ENCODE results near the gene CA10. TPM values are rescaled to one million over a fixed set of nuclear protein-coding genes. Genes with fewer than 3 reads are reported as not detected.

The CA10 gene
- total RNA-seq, 2 donors from 2014 or later: 0.22 to 0.37 TPM

DNA sequence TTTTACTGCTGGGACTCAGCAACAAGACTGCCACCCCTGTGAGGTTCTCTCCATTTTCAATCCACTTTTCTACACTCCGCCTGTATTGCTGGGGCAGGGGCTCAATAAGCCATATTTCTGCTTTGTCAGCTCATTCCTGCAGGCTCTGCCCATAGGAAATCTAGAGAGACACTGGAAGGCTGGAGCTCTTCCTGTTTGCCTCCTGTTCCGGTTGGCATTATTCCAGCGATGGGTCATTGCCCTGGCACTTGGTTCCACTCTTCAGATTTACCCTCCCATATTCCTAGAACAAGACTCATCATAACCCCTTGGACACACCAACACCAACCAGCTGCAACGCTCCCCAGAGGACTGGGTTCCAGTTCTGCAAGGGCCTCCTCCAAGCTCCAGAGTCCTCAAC is 210.4 kb downstream of the CA10 start:
- H3K27ac Mint-ChIP-seq: no peak overlapping the region
- H3K9me3 Mint-ChIP-seq: no peaks in the 10 kb centered on the region
- Histone ChIP-seq H3K36me3 (ENCODE audit: control insufficient read depth, insufficient read depth, low read length) (no peaks in the 10 kb centered on the region), H3K9ac (ENCODE audit: extremely low read depth, low read length, poor library complexity, severe bottlenecking) (no peak overlapping the region), H3K27ac (ENCODE audit: low read depth, low read length) (no peak overlapping the region), H3K4me3 (ENCODE audit: low read length) (no peak overlapping the region), H3K9me3 (ENCODE audit: control insufficient read depth, low read length) (peaks cover 14% of the 10 kb centered on the region), H3K27me3 (ENCODE audit: control insufficient read depth, insufficient read depth, low read length, poor library complexity, severe bottlenecking) (no peaks in the 10 kb centered on the region), H3K4me1 (ENCODE audit: control insufficient read depth, insufficient read depth, low read length) (peaks cover 2% of the 10 kb centered on the region)
- H3K4me1 Mint-ChIP-seq: peaks cover 17% of the 10 kb centered on the region
- no peaks in the 10 kb centered on the region for H3K36me3 Mint-ChIP-seq (ENCODE audit: low read depth)
- no peak for DNase-seq
- no peak overlapping the region for H3K4me3 Mint-ChIP-seq
- H3K27me3 Mint-ChIP-seq (ENCODE audit: insufficient read depth): peaks cover 3% of the 10 kb centered on the region
- WGBS, 2 experiments (ENCODE audit: insufficient coverage in 1 of 2, insufficient read length in 1 of 2): 85 to 100% methylated on average over 3 to 4 of the region's 4 CpGs
- TF ChIP-seq CTCF (conservative IDR thresholded peaks at IDR 0.05): no peak

DNA sequence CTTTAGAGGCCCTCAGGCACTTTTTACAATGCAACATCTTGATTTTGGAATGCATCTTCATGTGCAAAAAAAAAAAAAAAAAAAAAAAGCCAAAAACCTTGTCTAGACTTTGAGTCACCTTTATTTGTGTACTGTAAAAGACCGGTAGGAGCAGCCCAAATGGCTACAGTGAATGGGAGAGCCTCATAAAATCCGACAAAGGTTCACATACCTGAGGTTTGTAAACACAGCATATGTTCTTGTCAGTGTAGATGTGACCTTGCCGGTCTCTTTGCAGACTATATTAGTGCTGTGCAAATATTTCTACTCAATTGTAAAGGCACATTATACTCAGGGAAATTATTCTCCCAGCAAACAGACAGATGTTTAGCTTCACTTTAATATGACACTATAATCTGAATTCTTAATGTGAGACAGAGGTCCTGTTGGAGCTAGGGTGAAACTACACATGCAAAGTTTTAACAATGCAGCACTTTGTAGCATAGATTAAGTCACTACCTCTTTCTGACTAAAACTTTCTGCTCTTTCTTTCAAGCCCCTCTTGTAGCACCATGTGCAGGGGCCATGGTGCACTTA is 211.3 kb downstream of the CA10 start:
- no peak for TF ChIP-seq CTCF (conservative IDR thresholded peaks at IDR 0.05)
- H3K9me3 Mint-ChIP-seq: no peaks in the 10 kb centered on the region
- no peaks in the 10 kb centered on the region for H3K27me3 Mint-ChIP-seq (ENCODE audit: insufficient read depth)
- Histone ChIP-seq H3K4me1 (ENCODE audit: control insufficient read depth, insufficient read depth, low read length) (peaks cover 2% of the 10 kb centered on the region), H3K27me3 (ENCODE audit: control insufficient read depth, insufficient read depth, low read length, poor library complexity, severe bottlenecking) (no peaks in the 10 kb centered on the region), H3K36me3 (ENCODE audit: control insufficient read depth, insufficient read depth, low read length) (no peaks in the 10 kb centered on the region), H3K9ac (ENCODE audit: extremely low read depth, low read length, poor library complexity, severe bottlenecking) (no peak overlapping the region), H3K9me3 (ENCODE audit: control insufficient read depth, low read length) (peaks cover 7% of the 10 kb centered on the region), H3K4me3 (ENCODE audit: low read length) (no peak overlapping the region), H3K27ac (ENCODE audit: low read depth, low read length) (no peak overlapping the region)
- peaks cover 17% of the 10 kb centered on the region for H3K4me1 Mint-ChIP-seq
- no peak overlapping the region for H3K4me3 Mint-ChIP-seq
- DNase-seq: no peak
- no peak overlapping the region for H3K27ac Mint-ChIP-seq
- WGBS, 2 experiments (ENCODE audit: insufficient coverage in 1 of 2, insufficient read length in 1 of 2): 58 to 80% methylated on average over 2 to 3 of the region's 3 CpGs
- H3K36me3 Mint-ChIP-seq (ENCODE audit: low read depth): no peaks in the 10 kb centered on the region

GRCh38 chr17:51946311-51946710 is 212.2 kb downstream of the CA10 start:
- Histone ChIP-seq H3K4me1 (ENCODE audit: control insufficient read depth, insufficient read depth, low read length) (peaks cover 2% of the 10 kb centered on the region), H3K36me3 (ENCODE audit: control insufficient read depth, insufficient read depth, low read length) (no peaks in the 10 kb centered on the region), H3K27me3 (ENCODE audit: control insufficient read depth, insufficient read depth, low read length, poor library complexity, severe bottlenecking) (no peaks in the 10 kb centered on the region), H3K27ac (ENCODE audit: low read depth, low read length) (no peak overlapping the region), H3K9ac (ENCODE audit: extremely low read depth, low read length, poor library complexity, severe bottlenecking) (no peak overlapping the region), H3K9me3 (ENCODE audit: control insufficient read depth, low read length) (peaks cover 5% of the 10 kb centered on the region), H3K4me3 (ENCODE audit: low read length) (no peak overlapping the region)
- Mint-ChIP-seq H3K27ac (no peak overlapping the region), H3K4me1 (peaks cover 19% of the 10 kb centered on the region), H3K36me3 (ENCODE audit: low read depth) (no peaks in the 10 kb centered on the region), H3K9me3 (no peaks in the 10 kb centered on the region), H3K4me3 (no peak overlapping the region), H3K27me3 (ENCODE audit: insufficient read depth) (no peaks in the 10 kb centered on the region)
- DNase-seq: no peak
- 80 to 90% methylated on average over 1 to 2 of the region's 2 CpGs for WGBS, 2 experiments (ENCODE audit: insufficient coverage in 1 of 2, insufficient read length in 1 of 2)
- no peak for TF ChIP-seq CTCF (conservative IDR thresholded peaks at IDR 0.05)
